Suppressor macrophage treated with lipopolysaccharide for 1 hour (primary cell): ENCODE results near the gene CACNA1H.
"Not testable (repeated sequence)": the region's sequence is repeated elsewhere in the genome, so short reads cannot be mapped to it uniquely, and the experiment has no call there.

Experiments
- DNase-seq, 3 donors: peaks; one replicate each; pipeline ENCODE4 v3.0.0-alpha.2; 2020 to 2022

CACNA1H gene

GRCh38 chr16:1215574-1216295, 62.8 kb downstream of the CACNA1H start:
- DNase-seq, result no peak

DNA sequence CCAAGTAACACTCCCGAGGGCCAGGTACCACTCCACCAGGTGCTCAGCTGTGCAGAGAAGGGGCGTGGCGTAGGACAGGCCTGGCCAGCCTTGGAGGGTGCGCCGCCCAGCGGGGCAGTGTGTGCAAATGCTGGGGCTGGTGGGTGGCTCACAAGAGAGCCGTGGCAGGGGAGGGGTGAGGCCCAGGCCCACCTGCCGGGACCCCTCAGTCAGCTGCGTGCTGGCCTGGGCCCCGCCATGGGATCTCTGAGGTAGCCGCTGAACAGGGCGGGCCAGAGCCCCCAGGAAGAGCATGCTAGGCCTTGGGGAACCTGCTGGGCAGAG, 63.4 kb downstream of the CACNA1H start:
- no peak for DNase-seq

DNA sequence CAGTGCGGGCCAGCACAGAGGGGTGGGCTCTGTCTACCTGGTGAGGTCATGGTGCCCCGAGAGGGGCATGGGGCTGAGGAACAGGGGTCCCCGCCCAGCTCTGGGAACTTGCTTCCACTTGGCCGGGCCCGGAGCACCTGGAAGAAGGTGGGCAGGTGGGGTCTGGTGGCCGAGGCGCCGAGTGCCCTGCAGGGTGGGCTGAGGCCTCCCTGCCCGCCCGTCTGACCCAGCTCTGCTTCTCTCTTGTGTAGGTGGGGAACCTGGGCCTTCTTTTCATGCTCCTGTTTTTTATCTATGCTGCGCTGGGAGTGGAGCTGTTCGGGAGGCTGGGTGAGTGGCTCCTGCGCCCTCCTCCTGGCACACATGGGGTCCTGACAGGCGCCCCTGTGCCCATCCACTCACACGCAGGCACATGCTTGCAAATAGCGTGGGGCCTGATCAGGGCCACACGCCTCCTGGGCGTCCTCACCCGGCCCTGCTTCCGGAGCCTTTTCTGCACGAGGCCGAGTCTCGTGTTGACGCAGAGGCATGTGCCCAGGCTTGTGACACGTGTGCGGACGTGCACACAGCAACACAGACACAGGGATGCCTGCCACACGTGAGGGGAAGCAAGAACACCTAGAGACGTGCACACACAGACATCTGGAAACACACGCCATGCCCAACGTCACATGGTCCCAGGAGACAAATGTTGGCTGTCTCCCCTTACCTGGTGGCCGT, 63.9 kb downstream of the CACNA1H start:
- DNase-seq, result no peak

DNA sequence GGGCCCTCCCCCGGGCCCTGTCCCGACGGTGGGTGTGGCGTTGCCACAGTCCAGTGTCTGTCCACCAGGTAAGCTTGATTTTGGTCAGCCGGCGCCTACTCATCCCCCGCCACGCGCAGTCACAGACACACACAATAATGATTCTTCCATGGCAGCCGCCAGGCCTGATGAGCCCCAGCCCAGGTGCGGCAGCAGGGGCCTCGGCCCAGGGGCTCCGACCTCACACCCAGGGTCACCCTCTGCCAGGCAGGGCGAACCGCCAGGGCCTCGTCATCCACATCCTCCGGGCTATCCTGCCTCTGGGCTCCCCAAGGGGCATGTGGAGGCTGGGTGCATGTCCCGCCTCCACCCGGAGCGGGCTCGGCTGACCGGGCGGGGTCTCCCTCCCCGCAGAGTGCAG, 64.6 kb downstream of the CACNA1H start:
- DNase-seq, result no peak

DNA sequence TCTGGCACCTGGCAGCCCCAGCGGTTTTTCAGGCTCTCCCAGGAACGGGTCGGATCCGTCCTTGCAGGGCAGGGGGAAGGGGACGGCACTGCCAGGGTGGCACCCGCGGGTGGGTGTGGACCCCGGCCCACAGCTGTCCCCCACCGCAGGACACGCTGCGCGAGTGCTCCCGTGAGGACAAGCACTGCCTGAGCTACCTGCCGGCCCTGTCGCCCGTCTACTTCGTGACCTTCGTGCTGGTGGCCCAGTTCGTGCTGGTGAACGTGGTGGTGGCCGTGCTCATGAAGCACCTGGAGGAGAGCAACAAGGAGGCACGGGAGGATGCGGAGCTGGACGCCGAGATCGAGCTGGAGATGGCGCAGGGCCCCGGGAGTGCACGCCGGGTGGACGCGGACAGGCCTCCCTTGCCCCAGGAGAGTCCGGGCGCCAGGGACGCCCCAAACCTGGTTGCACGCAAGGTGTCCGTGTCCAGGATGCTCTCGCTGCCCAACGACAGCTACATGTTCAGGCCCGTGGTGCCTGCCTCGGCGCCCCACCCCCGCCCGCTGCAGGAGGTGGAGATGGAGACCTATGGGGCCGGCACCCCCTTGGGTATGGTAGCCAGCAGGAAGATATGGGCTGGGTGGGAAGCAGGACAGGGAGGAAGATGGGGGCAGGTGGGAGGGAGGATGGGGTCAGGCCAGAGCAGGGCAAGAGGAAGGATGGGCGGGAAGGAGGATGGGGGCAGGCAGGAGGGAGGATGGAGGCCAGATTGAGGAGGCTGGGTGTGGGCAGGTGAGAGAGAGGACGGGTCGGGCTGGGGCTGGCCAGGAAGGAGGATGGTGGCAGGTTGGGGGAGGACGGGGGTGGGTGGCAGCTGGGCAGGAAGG, 65.4 kb downstream of the CACNA1H start:
- no peak for DNase-seq

GRCh38 chr16:1218930-1219611, 66.2 kb downstream of the CACNA1H start:
- DNase-seq, result no peak

DNA sequence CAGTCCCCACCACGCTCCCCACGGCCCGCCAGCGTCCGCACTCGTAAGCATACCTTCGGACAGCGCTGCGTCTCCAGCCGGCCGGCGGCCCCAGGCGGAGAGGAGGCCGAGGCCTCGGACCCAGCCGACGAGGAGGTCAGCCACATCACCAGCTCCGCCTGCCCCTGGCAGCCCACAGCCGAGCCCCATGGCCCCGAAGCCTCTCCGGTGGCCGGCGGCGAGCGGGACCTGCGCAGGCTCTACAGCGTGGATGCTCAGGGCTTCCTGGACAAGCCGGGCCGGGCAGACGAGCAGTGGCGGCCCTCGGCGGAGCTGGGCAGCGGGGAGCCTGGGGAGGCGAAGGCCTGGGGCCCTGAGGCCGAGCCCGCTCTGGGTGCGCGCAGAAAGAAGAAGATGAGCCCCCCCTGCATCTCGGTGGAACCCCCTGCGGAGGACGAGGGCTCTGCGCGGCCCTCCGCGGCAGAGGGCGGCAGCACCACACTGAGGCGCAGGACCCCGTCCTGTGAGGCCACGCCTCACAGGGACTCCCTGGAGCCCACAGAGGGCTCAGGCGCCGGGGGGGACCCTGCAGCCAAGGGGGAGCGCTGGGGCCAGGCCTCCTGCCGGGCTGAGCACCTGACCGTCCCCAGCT, 67.3 kb downstream of the CACNA1H start:
- no peak for DNase-seq

DNA sequence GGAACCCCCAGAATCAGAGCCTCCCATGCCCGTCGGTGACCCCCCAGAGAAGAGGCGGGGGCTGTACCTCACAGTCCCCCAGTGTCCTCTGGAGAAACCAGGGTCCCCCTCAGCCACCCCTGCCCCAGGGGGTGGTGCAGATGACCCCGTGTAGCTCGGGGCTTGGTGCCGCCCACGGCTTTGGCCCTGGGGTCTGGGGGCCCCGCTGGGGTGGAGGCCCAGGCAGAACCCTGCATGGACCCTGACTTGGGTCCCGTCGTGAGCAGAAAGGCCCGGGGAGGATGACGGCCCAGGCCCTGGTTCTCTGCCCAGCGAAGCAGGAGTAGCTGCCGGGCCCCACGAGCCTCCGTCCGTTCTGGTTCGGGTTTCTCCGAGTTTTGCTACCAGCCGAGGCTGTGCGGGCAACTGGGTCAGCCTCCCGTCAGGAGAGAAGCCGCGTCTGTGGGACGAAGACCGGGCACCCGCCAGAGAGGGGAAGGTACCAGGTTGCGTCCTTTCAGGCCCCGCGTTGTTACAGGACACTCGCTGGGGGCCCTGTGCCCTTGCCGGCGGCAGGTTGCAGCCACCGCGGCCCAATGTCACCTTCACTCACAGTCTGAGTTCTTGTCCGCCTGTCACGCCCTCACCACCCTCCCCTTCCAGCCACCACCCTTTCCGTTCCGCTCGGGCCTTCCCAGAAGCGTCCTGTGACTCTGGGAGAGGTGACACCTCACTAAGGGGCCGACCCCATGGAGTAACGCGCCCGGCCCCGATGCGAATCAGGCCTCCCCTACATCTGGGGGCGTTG, 68.1 kb downstream of the CACNA1H start:
- no peak for DNase-seq

GRCh38 chr16:1221628-1222552, 69.0 kb downstream of the CACNA1H start:
- no peak for DNase-seq

GRCh38 chr16:1222553-1223354, 69.8 kb downstream of the CACNA1H start:
- DNase-seq, result no peak

DNA sequence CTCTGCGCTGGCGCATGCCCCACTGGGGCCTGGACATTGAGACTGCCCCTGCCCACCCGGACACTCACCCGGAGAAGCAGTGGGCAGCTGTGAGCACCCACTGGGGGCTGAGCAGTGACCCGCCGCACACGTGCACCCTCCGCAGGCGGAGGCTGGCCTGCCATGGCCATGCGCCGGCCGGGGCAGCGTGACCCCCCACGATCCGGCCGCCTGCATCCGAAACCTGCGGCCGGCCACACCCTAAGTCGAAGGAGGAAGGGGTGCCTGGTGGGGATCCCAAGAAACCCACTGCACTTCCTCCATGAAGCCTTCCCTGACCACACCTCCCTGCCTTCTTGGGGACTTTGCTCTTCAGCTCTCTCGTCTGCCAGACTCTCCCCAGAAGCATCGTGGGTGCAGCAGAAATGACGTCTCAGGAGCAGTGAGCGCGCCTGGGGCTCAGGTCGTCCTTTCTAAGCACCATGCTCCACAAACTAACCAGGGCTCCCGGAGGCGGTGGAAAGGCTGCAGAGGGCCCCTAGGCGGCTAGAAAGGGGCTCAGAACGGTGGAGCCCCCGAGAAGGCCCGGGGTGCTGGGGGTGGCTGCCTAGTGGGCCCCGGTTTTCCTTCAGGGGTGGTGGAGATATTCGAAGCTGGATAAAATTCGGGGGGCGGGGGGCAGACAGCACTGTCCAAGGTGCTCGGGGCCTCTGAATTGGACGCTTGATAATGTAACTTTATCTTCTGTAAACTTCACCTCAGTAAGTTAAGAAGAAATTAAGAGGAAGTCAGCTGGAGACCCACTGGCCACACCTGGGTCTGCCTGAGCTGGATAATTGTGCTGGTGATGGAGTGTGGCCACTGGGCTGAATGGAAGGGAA, 70.7 kb downstream of the CACNA1H start:
- DNase-seq, result no peak

DNA sequence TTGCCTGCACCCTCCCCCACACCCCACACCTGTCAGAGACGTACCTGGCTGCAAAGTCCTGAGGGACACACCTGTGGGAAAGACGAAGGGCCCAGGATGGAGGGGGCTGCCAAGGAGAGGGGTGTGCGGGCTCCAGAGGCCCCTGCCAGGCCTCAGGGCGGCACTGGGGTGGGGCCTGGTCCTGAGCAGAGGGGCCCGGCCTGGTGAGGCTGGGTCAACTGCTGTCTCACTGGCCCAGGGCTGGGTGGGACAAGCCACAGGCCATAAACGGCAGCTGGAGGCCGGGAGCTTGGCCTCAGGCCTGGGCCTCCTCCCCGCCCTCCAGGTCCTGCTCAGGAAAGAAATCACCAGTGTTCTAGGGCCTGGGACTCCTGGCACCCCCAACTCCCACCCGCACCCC, 71.7 kb downstream of the CACNA1H start:
- DNase-seq, result no peak

DNA sequence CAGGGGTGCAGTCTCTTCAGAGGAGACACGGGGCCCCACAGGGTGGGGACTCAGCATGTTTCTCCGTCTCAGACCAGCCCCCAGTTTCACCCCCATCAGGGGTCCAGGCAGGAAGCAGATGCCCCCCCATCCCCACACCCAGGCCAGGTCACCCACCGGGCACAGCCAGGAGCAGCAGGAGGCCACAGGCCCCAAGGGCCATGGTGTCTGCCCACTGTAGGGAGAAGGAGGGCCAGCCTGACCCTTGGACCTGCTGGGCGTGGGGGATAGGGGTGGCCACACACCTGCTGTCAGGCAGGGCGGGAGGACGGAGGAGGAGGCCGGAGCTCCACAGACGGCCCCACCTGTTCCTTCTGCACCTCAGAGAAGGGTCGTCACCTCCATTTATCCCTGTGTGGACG, 72.1 kb downstream of the CACNA1H start, which contains the start of gene TPSG1:
Gene TPSG1, minus strand, starts transcription at position 218 of the 401 bp plus-strand sequence. Its CDS starts 16 bp downstream, at position 202.
- DNase-seq, result no peak

DNA sequence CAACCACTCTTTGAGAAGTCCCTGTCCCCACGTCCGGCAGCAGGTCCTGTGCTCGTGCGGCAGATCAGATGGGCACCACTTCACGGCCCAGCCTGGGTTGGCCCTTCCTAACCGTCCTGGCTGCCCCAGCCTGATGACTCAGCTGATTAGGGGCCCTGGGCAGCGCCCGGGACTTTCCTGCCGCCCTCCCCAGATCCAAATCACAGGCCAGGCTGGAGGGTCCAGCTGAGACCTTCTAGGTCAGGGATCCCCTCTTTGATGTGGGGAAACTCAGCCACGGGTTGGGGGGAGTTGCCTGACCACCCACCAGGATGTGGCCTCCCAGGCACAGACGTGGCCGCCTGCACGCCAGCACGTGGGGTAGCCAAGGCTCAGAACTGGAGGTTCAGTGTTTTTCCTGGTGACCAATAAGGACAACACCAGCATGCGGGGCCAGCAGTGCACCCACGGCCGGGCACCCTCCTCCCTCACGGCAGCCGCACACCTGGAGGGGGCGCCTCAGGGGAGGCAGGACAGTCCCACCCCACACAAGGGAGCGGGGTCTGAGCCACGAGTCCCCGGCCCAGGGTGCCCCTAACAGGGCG, 72.9 kb downstream of the CACNA1H start:
- not testable (repeated sequence) for DNase-seq

DNA sequence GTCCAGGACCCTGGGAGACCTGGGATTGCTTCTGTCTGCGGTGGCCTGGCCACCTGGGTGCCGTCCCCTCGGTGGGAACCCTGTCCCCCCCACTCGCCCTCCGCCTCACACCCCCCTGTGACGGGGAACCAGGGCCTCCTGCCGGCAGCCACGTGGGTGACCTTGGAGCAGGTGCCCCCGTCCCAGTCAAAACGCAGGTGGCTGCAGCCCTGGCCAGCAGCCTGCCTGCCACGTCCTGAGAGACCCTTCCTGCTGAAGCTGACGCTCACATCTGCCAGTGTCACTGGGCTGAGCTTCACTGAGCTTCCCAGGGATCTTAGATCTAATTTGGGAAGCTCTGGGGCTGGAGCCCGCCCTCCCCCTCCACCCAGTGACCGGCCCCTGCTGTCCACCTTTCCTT, 73.8 kb downstream of the CACNA1H start:
- DNase-seq, result not testable (repeated sequence)

DNA sequence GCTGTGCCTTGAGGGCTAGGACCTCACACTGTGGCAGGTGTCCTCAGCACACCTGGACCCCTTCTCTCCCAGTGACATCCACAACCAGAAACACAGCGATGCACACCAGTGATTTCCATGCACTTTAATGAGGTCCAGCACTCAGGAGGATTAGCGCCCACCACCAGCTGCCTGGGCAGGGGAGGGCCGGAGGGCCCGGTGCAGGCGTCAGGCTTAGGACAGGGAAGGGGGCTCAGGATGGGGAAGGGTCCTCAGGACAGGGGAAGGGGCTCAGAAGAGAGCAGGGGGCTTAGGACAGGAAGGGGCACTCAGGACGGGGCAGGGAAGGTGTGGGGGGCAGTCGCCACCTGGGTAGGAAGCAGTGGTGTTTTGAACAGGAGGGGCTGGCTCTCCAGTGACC, 75.3 kb downstream of the CACNA1H start:
- DNase-seq, result not testable (repeated sequence)

DNA sequence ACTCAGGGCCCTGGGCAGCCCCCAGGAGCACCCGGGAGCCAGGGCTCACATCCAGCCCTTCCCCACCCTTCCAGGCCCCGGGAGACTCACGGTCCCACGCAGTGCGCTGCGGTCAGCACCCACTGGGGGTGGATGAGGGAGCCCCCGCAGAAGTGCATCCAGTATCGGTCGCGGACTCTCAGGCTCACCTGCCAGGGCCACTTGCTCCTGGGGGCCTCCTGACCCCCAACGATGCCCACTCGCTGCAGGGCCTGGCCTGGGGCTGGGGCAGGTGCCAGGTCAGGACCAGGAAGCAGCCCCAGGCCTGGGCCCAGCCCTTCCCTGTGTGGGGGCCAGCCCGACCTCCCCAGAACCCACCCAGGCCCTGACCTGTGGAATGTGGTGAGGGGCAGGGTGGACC, 76.6 kb downstream of the CACNA1H start:
- not testable (repeated sequence) for DNase-seq

- not testable (repeated sequence) for DNase-seq
Observed at GRCh38 chr16:1230084-1230470, 77.2 kb downstream of the CACNA1H start, which contains the start of gene TPSB2. Gene TPSB2, minus strand, starts transcription at chr16:1230184. Its CDS starts 233 bp downstream, at chr16:1229951.
